Suprapubic skin (tissue), 3 donors: ENCODE data around the gene XXYLT1.

Experiments used
- CTCF ChIP-seq, 2 donors: fragments of 200-600 bp in 1 of 2; fragments of 450-650 bp in 1 of 2; sonication (generic) in 1 of 2; IDR thresholded peaks; one replicate each; pipeline ENCODE4 v1.5.1; 2016 to 2019; ENCODE audit warnings: antibody characterized with exemption in 2 of 2, mild to moderate bottlenecking in 1 of 2, moderate library complexity in 1 of 2
- EP300 ChIP-seq: sonication (generic); formaldehyde crosslinking; IDR thresholded peaks from one replicate; pipeline ENCODE4 v1.6.1; 2017; ENCODE audit warnings: antibody characterized with exemption

GRCh38 chr3:195209847-195210265 lies 61.1 kb downstream of the XXYLT1 start:
- TF ChIP-seq EP300 (no peak), CTCF (IDR thresholded peaks at IDR 0.05) (no peak)
